Inferior parietal cortex (tissue), 1 donor: ENCODE results near the gene LAD1.

ENCODE experiments used
- DNase-seq: peaks from one replicate; pipeline ENCODE4 v3.0.0-alpha.2; 2016; ENCODE audit errors: extremely low spot score

LAD1 gene

GRCh38 chr1:201399018-201399351, at the start of gene LAD1:
TSS of gene LAD1 (minus strand) at chr1:201399324. CDS start at chr1:201399306, 18 bp downstream.
- DNase-seq: no peak

- peak; percentile 85 for DNase-seq
These were observed 49.1 kb upstream of the LAD1 start for GRCh38 chr1:201447903-201448871.

GRCh38 chr1:201445310-201445709, 46.2 kb upstream of the LAD1 start:
- no peak for DNase-seq

GRCh38 chr1:201444792-201445191, 45.7 kb upstream of the LAD1 start:
- DNase-seq: no peak

GRCh38 chr1:201443747-201444146, 44.6 kb upstream of the LAD1 start:
- DNase-seq: no peak

- no peak for DNase-seq
These were observed 37.8 kb upstream of the LAD1 start for GRCh38 chr1:201436969-201437368.

- DNase-seq: no peak
These were observed 37.3 kb upstream of the LAD1 start for GRCh38 chr1:201436393-201436792.

GRCh38 chr1:201434266-201434665, 35.1 kb upstream of the LAD1 start:
- no peak for DNase-seq

GRCh38 chr1:201433609-201434008, 34.5 kb upstream of the LAD1 start:
- DNase-seq: no peak

- no peak for DNase-seq
These were observed 31.7 kb upstream of the LAD1 start for GRCh38 chr1:201430776-201431175.

- no peak for DNase-seq
These were observed 30.8 kb upstream of the LAD1 start for GRCh38 chr1:201429736-201430501.

- no peak for DNase-seq
These were observed 28.8 kb upstream of the LAD1 start for GRCh38 chr1:201427963-201428362.

GRCh38 chr1:201426479-201427310, 27.6 kb upstream of the LAD1 start:
- no peak for DNase-seq

GRCh38 chr1:201424146-201424545, 25.0 kb upstream of the LAD1 start:
- DNase-seq: no peak

GRCh38 chr1:201423655-201424054, 24.5 kb upstream of the LAD1 start:
- no peak for DNase-seq

GRCh38 chr1:201422436-201423030, 23.4 kb upstream of the LAD1 start:
- DNase-seq: no peak

- no peak for DNase-seq
These were observed 22.9 kb upstream of the LAD1 start for GRCh38 chr1:201422026-201422425.

- DNase-seq: no peak
These were observed 21.9 kb upstream of the LAD1 start for GRCh38 chr1:201421041-201421440.

GRCh38 chr1:201420608-201421002, 21.5 kb upstream of the LAD1 start:
- DNase-seq: no peak

- DNase-seq: no peak
These were observed 20.9 kb upstream of the LAD1 start for GRCh38 chr1:201419746-201420607.

- no peak for DNase-seq
These were observed 20.1 kb upstream of the LAD1 start for GRCh38 chr1:201419256-201419655.
